Activated T-cell treated with anti-CD3 and anti-CD28 coated beads for 48 hours (primary cell): ENCODE results near the gene POLE2.
"Not testable (repeated sequence)": the region's sequence is repeated elsewhere in the genome, so short reads cannot be mapped to it uniquely, and the experiment has no call there.

Experiments
- DNase-seq: peaks from one replicate; pipeline ENCODE4 v3.0.0-alpha.2; 2020; ENCODE audit warnings: low read depth

Gene POLE2

GRCh38 chr14:49687942-49688700 lies at the start of gene POLE2:
POLE2 (minus strand) TSS chr14:49688214; CDS start chr14:49688203, 11 bp downstream.
- DNase-seq: peak; percentile 83

DNA sequence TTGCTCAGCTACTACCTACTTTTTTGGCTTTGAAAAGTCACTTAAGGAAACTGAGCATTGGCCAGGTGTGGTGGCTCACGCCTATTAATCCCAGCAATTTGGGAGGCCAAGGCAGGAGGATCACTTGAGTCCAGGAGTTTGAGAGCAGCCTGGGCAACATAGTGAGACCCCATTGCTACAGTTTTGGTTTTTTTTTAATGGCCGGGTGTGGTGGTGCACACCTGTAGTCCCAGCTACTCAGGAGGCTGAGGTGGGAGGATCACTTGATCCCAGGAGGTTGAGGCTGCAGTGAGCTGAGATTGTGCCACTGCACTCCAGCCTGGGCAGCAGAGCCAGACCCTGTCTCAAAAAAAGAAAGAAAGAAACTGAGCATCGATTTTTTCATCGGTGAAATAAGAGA lies 47.7 kb upstream of the POLE2 start:
- not testable (repeated sequence) for DNase-seq

- no peak for DNase-seq
Observed at GRCh38 chr14:49733836-49734235, 45.8 kb upstream of the POLE2 start.

DNA sequence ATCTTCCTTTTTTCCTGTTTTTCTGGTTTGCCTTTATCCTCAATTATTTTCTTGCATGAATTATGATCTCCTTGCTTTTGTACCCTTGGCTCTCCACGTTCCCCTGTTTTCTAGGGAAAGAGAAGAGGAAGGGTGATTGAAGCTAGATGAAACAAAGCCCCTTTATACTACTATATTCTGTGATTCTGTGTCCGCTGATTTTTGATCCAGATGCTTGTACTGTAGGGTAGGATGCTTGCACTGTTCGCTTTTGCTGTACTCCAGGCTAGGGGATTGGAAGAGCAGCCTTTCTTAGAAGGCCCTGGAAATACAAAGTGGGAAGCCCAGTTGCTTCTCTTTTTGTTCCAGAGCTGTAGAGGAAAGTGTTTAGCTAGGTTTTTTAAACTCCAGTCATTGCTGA lies 44.9 kb upstream of the POLE2 start:
- DNase-seq: no peak

- no peak for DNase-seq
Observed at GRCh38 chr14:49727171-49727570, 39.2 kb upstream of the POLE2 start.

GRCh38 chr14:49721733-49722435 lies 33.9 kb upstream of the POLE2 start:
- not testable (repeated sequence) for DNase-seq

DNA sequence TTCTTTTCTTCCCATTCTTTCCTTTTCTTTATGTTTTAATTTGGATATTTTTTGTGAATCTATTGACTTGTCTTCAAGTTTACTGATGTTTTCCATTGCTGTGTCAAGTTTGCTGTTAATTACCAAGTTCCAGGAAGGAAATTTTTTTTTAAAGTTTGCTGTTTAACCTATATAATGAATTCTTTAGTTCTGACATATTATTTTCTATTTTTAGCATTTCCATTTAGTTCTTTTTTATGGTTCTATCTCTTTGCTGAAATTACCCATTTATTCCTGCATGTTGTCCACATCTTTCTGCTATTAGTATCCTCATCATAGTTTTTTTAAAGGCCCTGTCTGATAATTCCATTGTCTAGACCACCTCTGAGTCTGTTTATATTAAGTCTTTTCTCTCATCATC lies 32.7 kb upstream of the POLE2 start:
- no peak for DNase-seq

DNA sequence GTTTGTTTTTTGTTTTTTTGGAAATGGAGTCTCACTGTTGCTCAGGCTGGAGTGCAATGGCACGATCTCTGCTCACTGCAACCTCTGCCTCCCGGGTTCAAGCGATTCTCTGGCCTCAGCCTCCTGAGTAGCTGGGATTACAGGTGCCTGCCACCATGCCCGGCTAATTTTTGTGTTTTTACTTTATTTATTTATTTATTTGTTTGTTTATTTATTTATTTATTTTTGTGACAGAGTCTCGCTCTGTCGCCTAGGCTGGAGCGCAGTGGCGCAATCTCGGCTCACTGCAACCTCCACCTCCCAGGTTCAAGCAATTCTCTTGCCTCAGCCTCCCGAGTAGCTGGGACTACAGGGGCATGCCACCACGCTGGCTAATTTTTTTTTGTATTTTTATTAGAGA lies 23.0 kb upstream of the POLE2 start:
- DNase-seq: not testable (repeated sequence)

GRCh38 chr14:49704471-49704870 lies 16.5 kb upstream of the POLE2 start:
- not testable (repeated sequence) for DNase-seq

- no peak for DNase-seq
Observed at GRCh38 chr14:49703965-49704364, 16.0 kb upstream of the POLE2 start.

DNA sequence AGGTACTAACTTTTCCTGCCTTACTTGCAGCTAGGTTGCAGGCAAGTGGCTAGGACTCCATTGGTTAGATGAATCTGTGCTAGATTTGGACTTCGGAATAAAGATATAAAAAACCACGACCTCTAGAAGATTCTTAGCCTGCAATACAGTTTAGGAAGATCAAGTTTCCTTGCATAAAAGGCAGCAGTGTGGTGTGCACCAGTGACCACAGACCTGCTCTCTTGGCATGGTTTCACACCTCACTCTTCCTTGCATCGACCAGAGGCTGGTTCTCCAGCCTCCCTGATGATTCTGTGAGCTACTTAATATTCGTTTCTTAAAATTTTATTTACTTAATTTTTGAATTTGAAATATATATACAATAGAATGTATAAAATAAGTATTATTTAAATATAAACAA lies 14.7 kb upstream of the POLE2 start:
- DNase-seq: no peak

- DNase-seq: not testable (repeated sequence)
Observed at GRCh38 chr14:49693735-49694124, 5.7 kb upstream of the POLE2 start.

- DNase-seq: peak; percentile 64
Observed at GRCh38 chr14:49692811-49693734, 5.1 kb upstream of the POLE2 start, which contains the start of gene KLHDC1. KLHDC1 (plus strand) TSS chr14:49693120; CDS start chr14:49693195, 75 bp downstream.

DNA sequence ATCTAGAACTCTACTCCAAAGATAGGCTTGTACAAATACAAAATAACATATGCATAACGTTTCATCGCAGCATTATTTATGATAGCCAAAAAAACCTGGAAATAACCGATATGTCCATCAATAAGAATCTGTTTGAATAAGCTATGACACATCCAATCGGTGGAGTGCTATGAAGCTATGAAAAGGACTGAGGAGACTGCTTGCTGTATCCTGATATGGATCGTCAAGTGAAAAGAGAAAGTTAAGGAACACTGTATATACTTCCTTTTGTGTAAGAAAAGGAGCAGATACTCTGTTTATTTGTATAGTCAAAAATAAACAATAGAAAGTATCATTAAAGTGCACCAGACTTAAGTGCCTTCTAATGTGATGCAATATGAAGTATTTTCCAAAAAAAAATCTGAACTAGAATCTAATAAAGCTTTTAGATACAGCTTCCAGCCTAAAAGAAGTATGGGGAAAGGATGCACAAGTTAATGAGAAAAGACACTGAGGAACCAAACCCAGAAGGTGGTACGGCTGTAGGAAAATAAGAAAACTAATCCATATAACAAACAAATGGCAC lies 4.3 kb upstream of the POLE2 start:
- no peak for DNase-seq

DNA sequence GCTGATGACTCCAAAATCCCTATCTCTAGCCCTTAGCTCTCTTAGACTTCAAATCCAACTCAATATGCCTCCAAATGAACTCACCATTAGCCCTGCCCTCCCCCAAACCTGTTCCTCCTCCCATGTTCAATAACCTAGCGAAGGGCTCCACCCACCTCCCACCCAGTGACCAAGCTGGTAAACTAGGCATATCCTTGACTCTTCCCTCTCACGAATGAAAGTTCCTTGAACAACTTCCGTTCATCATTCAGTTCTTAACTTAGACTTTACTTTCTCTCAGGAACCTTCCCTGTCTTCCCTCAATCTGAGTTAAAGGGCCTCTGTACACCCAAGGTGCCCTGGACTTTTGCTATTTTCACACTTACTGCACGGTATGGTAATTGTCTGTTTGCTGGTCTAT lies 3.0 kb upstream of the POLE2 start:
- DNase-seq: no peak

- DNase-seq: no peak
Observed at GRCh38 chr14:49688701-49689030, 652 bp upstream of the POLE2 start.

DNA sequence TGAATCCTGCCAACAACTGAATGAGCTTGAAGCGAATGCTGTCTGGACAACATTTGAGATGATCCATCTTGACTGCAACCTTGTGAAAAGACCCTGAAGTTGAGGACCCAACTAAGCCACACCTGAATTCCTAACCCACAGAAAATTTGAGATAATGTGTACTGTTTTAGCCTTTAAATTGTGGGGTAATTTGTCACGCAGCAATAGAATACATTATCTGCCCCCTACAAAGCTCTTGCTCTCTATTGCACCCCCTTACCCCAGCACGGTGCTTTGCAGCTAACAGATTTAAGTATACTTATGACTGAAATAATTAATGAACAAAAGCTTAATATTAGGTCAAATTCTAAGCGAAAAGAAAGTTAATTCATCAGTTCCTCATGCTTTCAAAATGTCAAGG lies 1.6 kb downstream of the POLE2 start:
- no peak for DNase-seq

DNA sequence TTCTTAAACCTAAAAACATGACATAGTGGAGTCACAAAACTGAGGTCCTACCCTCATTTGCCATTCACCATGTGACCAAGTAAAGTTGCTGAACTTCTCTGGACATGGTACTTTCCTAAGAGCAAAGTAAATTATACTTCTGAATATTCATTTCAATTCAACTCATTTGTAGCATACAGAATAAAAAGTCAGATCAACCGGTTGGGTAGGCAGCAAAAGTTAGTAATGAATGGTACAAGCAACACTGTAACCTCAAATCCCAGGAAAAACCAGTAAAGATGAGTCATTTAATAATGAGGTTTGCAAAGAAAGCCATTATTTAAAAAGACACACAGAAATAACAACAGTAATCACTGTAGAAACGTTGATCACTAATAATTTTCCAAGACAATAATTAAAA lies 8.7 kb downstream of the POLE2 start:
- DNase-seq: no peak

GRCh38 chr14:49677643-49678042 lies 10.4 kb downstream of the POLE2 start:
- no peak for DNase-seq

DNA sequence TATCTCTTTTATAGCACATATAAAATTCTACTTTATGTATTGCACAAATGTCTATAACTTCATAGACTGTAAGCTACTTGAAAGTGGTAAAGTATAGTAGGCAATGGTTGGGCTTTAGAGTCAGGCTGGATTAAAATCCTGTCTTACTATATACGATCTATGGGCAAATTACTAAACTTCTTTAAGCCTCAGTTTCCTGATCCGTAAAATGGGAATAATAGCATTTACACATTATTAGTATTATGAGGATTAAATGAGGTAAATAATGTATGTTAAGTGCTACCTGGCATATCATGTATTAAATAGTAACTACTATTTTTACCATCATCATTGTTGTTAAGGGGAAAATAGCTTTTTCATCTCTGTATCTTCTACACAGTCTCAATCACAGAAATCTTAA lies 14.4 kb downstream of the POLE2 start:
- DNase-seq: no peak

GRCh38 chr14:49670475-49670874 lies 17.5 kb downstream of the POLE2 start:
- DNase-seq: no peak
